Loucy (cell line): ENCODE data around the gene CCDC184.

Experiments used
- EZH2phosphoT487 ChIP-seq: fragments of 200-600 bp; IDR thresholded peaks from 2 replicates; pipeline ENCODE4 v1.6.1; 2018; ENCODE audit warnings: antibody characterized with exemption, mild to moderate bottlenecking, moderate library complexity, borderline replicate concordance
- TF ChIP-seq, protein P1 (sequence below): fragments of 200-600 bp; sonication (generic); conservative IDR thresholded peaks from 2 replicates; pipeline ENCODE4 v1.5.1; 2014; ENCODE audit warnings: mild to moderate bottlenecking, antibody characterized with exemption, low read length

DNA sequence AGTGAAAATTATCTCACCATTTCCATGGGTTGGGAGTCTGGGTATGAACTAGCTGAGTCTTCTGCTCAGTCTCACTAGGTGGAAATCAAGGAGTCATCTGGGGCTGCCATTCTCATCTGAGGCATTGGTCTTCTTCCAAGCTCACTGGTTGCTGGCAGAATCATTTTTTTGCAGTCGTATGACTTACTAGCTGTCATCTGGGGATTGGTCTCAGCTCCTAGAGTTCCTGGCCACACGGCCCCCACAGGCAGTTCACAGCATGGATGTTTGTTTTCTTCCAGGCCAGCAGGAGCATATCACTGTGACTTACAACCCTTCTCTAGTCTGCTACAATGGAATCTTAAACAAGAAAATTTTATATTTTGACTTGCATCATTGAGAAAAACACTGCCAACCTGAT, 38.2 kb downstream of the CCDC184 start:
- TF ChIP-seq, protein P1, sequence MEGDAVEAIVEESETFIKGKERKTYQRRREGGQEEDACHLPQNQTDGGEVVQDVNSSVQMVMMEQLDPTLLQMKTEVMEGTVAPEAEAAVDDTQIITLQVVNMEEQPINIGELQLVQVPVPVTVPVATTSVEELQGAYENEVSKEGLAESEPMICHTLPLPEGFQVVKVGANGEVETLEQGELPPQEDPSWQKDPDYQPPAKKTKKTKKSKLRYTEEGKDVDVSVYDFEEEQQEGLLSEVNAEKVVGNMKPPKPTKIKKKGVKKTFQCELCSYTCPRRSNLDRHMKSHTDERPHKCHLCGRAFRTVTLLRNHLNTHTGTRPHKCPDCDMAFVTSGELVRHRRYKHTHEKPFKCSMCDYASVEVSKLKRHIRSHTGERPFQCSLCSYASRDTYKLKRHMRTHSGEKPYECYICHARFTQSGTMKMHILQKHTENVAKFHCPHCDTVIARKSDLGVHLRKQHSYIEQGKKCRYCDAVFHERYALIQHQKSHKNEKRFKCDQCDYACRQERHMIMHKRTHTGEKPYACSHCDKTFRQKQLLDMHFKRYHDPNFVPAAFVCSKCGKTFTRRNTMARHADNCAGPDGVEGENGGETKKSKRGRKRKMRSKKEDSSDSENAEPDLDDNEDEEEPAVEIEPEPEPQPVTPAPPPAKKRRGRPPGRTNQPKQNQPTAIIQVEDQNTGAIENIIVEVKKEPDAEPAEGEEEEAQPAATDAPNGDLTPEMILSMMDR = no peak
- TF ChIP-seq EZH2phosphoT487 = no peak
